ENCODE results near the gene ARMC9. TPM values are rescaled to one million over a fixed set of nuclear protein-coding genes. Genes with fewer than 3 reads are reported as not detected.
A peak's percentile ranks its signal among the peaks of the same experiment; 100 is the strongest.
"Not testable (repeated sequence)": the region's sequence is repeated elsewhere in the genome, so short reads cannot be mapped to it uniquely, and the experiment has no call there.

Gene ARMC9
- total RNA-seq, 4 donors from 2014 or later, result 11.5 to 59.5 (median 14.4) TPM

DNA sequence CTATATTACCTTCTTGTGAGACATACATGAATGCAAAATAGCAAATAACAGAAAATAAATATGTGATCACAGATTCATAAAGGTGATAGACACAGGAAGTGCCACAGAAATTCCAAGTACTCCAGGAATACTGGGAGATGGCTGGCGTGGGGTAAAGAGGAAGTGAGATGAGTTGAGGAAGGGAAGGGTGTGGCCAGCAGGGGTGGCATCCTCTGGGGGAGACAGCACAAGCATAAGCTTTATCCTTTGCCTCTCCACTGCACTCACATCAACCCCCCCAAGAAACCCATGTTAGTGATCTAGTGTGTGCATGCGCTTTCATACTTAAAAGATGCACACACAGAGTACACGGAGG lies 102.3 kb downstream of the ARMC9 start:
- in situ Hi-C loops (cut with MboI; ENCODE audit: low pct_ligation_motif_present in 1 of 4, low pct_unique_long_range_greater_than_20kb in 1 of 4, low sequenced_read_pairs in 3 of 4) (no loop called here), intact Hi-C loops (cut with DNase I; ENCODE audit: low total_unique reads) (loop anchor here (5.0 kb wide), 1 partner anchor 97 kb away; the partner anchor contains the start of gene B3GNT7)
- TF ChIP-seq EP300 (IDR thresholded peaks at IDR 0.05; ENCODE audit: low read depth) (no peak), POLR2A (IDR thresholded peaks at IDR 0.05) (no peak), POLR2AphosphoS5 (IDR thresholded peaks at IDR 0.05) (no peak)
- TF ChIP-seq, protein P1, sequence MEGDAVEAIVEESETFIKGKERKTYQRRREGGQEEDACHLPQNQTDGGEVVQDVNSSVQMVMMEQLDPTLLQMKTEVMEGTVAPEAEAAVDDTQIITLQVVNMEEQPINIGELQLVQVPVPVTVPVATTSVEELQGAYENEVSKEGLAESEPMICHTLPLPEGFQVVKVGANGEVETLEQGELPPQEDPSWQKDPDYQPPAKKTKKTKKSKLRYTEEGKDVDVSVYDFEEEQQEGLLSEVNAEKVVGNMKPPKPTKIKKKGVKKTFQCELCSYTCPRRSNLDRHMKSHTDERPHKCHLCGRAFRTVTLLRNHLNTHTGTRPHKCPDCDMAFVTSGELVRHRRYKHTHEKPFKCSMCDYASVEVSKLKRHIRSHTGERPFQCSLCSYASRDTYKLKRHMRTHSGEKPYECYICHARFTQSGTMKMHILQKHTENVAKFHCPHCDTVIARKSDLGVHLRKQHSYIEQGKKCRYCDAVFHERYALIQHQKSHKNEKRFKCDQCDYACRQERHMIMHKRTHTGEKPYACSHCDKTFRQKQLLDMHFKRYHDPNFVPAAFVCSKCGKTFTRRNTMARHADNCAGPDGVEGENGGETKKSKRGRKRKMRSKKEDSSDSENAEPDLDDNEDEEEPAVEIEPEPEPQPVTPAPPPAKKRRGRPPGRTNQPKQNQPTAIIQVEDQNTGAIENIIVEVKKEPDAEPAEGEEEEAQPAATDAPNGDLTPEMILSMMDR (IDR thresholded peaks at IDR 0.05), result no peak
- Histone ChIP-seq H3K4me1 (peaks cover 4 to 29% (median 11%) of the 10 kb centered on the region in 4 donors), H3K4me3 (no peak overlapping the region), H3K36me3 (no peaks in the 10 kb centered on the region), H3K9me3 (no peaks in the 10 kb centered on the region), H3K27me3 (no peaks in the 10 kb centered on the region), H3K27ac (no peak overlapping the region)
- 79 to 90% methylated on average over 3 of the region's 3 CpGs for WGBS, 2 donors (ENCODE audit: low coverage in 1 of 2)
- DNase-seq, result no peak

DNA sequence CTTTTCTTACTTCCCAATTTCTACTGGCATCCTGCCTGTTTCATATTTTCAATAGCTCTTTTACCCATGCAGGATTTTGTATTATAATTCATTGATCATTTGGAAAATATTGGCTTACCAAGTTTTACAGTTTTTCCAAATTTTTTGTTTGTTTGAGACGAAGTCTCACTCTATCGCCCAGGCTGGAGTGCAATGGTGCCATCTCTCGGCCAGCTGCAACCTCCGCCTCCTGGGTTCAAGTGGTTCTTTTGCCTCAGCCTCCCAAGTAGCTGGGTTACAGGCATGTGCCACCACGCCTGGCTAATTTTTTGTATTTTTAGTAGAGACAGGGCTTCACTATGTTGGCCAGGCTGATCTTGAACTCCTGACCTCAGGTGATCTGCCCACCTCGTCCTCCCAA lies 105.8 kb downstream of the ARMC9 start:
- H3K27me3 ChIP-seq; H3K27ac ChIP-seq; DNase-seq; H3K4me3 ChIP-seq; H3K9me3 ChIP-seq; H3K36me3 ChIP-seq; in situ Hi-C loops (cut with MboI; ENCODE audit: low pct_ligation_motif_present in 1 of 4, low pct_unique_long_range_greater_than_20kb in 1 of 4, low sequenced_read_pairs in 3 of 4): not testable (repeated sequence)
- peaks cover 4 to 35% (median 13%) of the 10 kb centered on the region in 4 donors for H3K4me1 ChIP-seq
- intact Hi-C loops (cut with DNase I; ENCODE audit: low total_unique reads), result loop anchor here (5.0 kb wide), 1 partner anchor 93 kb away; the partner anchor contains the start of gene B3GNT7
- WGBS, 2 donors (ENCODE audit: low coverage in 1 of 2), result 88 to 89% methylated on average over 1 to 6 of the region's 6 CpGs

DNA sequence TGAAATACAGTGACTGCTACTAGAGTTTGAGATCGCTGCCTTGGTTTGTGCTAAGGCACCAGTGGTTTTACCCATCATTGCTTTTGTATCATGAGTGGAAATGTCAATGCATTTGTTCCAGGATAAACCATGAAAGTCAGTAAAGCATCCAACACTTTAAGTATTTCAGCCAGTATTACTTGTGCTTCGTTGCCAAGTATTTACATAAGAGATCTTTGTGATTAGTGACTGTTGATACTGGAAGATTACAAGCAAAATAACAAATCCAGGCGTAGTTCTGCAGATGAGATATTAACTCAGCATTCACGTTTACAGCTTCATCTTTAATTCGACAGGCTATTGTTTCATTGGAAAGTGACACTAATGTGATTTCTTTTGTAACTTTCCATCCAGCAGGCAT lies 106.8 kb downstream of the ARMC9 start:
- in situ Hi-C loops (cut with MboI; ENCODE audit: low pct_ligation_motif_present in 1 of 4, low pct_unique_long_range_greater_than_20kb in 1 of 4, low sequenced_read_pairs in 3 of 4) (no loop called here), intact Hi-C loops (cut with DNase I; ENCODE audit: low total_unique reads) (no loop called here)

DNA sequence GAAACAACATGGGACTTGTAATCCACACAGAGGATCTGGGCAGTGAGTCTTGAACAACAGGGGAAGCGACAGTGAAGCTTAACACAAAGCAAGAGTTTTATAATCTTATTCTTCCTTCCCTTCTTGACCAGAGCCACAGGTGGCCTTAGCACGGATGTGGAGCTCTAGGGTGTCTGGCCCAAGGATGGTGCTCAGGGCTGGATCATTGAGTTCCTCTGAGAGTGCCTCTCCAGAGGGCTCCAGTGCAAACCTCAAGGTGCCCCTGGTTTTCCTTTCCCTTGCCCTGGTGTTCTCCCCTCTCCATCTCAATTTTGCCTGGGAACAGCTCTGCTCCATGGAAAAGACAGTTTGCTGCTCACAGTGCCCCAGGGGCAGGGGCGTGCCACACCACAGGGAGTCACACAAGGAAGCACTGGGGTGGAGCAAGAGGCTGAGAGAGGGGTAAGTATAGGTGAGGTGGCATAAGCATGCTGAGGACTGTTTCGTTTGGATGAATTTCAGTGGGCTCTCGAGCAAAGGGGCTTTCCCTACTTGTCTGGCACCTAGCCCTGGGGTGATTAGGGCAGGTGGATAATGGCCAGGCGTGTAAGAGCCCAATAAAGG lies 108.5 kb downstream of the ARMC9 start:
- intact Hi-C loops (cut with DNase I; ENCODE audit: low total_unique reads), result no loop called here
- Histone ChIP-seq H3K27ac (no peak overlapping the region), H3K4me1 (peaks cover 4 to 21% (median 6%) of the 10 kb centered on the region in 4 donors), H3K36me3 (no peaks in the 10 kb centered on the region), H3K27me3 (no peaks in the 10 kb centered on the region), H3K9me3 (no peaks in the 10 kb centered on the region), H3K4me3 (no peak overlapping the region)
- DNase-seq, result peak; percentile 39
- in situ Hi-C loops (cut with MboI; ENCODE audit: low pct_ligation_motif_present in 1 of 4, low pct_unique_long_range_greater_than_20kb in 1 of 4, low sequenced_read_pairs in 3 of 4), result no loop called here
- 63% methylated on average over 6 of the region's 6 CpGs; no CpG with 5 or more reads in 1 of the 2 donors for WGBS, 2 donors (ENCODE audit: low coverage in 1 of 2)
- TF ChIP-seq, protein P1 (IDR thresholded peaks at IDR 0.05), result no peak
- no peak for TF ChIP-seq POLR2A (IDR thresholded peaks at IDR 0.05)
- no peak for TF ChIP-seq EP300 (IDR thresholded peaks at IDR 0.05; ENCODE audit: low read depth)
- no peak for TF ChIP-seq POLR2AphosphoS5 (IDR thresholded peaks at IDR 0.05)

More for the DNA sequence above, 106.8 kb downstream of the ARMC9 start:
- Histone ChIP-seq H3K4me3 (no peak overlapping the region), H3K27ac (no peak overlapping the region), H3K27me3 (no peaks in the 10 kb centered on the region), H3K36me3 (no peaks in the 10 kb centered on the region), H3K4me1 (peaks cover 4 to 26% (median 9%) of the 10 kb centered on the region in 4 donors), H3K9me3 (no peaks in the 10 kb centered on the region)
- TF ChIP-seq, protein P1 (IDR thresholded peaks at IDR 0.05), result no peak
- TF ChIP-seq EP300 (IDR thresholded peaks at IDR 0.05; ENCODE audit: low read depth) (no peak), POLR2A (IDR thresholded peaks at IDR 0.05) (no peak), POLR2AphosphoS5 (IDR thresholded peaks at IDR 0.05) (no peak)
- no peak for DNase-seq
- 41 to 56% methylated on average over 4 to 5 of the region's 5 CpGs for WGBS, 2 donors (ENCODE audit: low coverage in 1 of 2)

DNA sequence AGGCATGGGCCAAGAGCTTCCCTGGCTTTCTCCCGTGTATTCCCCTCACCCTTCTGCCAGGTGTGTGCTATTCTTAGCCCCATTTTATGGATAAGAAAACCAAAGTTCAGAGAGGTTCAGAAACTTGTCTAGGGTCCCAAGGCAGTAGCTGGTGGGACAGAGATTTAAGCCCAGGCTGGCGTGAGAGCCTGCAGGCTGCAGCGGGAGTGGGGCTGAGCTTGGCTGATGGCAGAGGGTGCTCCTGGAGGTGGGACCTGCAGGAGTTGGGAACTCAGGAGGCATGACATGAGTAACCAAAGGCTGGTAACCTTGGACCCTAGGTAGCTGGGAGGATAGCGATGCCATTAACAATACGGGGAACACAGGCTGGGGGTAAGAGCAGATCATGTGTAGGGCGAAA lies 109.8 kb downstream of the ARMC9 start:
- Histone ChIP-seq H3K4me1 (peaks cover 4 to 21% (median 6%) of the 10 kb centered on the region in 4 donors), H3K4me3 (no peak overlapping the region), H3K9me3 (no peaks in the 10 kb centered on the region), H3K27me3 (no peaks in the 10 kb centered on the region), H3K36me3 (no peaks in the 10 kb centered on the region), H3K27ac (no peak overlapping the region)
- DNase-seq, result no peak
- in situ Hi-C loops (cut with MboI; ENCODE audit: low pct_ligation_motif_present in 1 of 4, low pct_unique_long_range_greater_than_20kb in 1 of 4, low sequenced_read_pairs in 3 of 4) (no loop called here), intact Hi-C loops (cut with DNase I; ENCODE audit: low total_unique reads) (no loop called here)
- WGBS, 2 donors (ENCODE audit: low coverage in 1 of 2), result 94 to 100% methylated on average over 2 to 6 of the region's 6 CpGs
- TF ChIP-seq, protein P1 (IDR thresholded peaks at IDR 0.05), result no peak
- TF ChIP-seq EP300 (IDR thresholded peaks at IDR 0.05; ENCODE audit: low read depth) (no peak), POLR2AphosphoS5 (IDR thresholded peaks at IDR 0.05) (no peak), POLR2A (IDR thresholded peaks at IDR 0.05) (no peak)
